Immature natural killer cell (primary cell): ENCODE data around the gene FAM136A. TPM values are rescaled to one million over a fixed set of nuclear protein-coding genes. Genes with fewer than 3 reads are reported as not detected.

Experiments used
- DNase-seq, 3 donors: peaks; one replicate each; pipeline ENCODE4 v3.0.0; 2022; ENCODE audit warnings: mixed read lengths in 1 of 3
- H3K27ac Mint-ChIP-seq, 6 donors: one replicate each; pipeline ENCODE4 v1.8.0; 2020; ENCODE audit warnings: mixed read lengths in 6 of 6, mild to moderate bottlenecking in 5 of 6, inconsistent platforms in 4 of 6, moderate library complexity in 3 of 6
- H3K27me3 Mint-ChIP-seq, 3 donors: one replicate each; pipeline ENCODE4 v1.8.0; 2020 to 2021; ENCODE audit warnings: low read depth in 3 of 3, mild to moderate bottlenecking in 3 of 3, mixed read lengths in 3 of 3, moderate library complexity in 3 of 3, inconsistent platforms in 1 of 3
- H3K36me3 Mint-ChIP-seq, 3 donors: one replicate each; pipeline ENCODE4 v1.8.0; 2020; ENCODE audit warnings: mixed read lengths in 3 of 3, inconsistent platforms in 2 of 3, mild to moderate bottlenecking in 2 of 3
- H3K4me1 Mint-ChIP-seq, 2 donors: one replicate each; pipeline ENCODE4 v1.8.0; 2020; ENCODE audit warnings: inconsistent platforms in 2 of 2, mild to moderate bottlenecking in 2 of 2, mixed read lengths in 2 of 2, moderate library complexity in 1 of 2
- H3K4me3 Mint-ChIP-seq, 5 donors: one replicate each; pipeline ENCODE4 v1.8.0; 2020; ENCODE audit warnings: mild to moderate bottlenecking in 5 of 5, mixed read lengths in 5 of 5, inconsistent platforms in 3 of 5, moderate library complexity in 3 of 5
- H3K9me3 Mint-ChIP-seq, 6 donors: one replicate each; pipeline ENCODE4 v1.8.0; 2020; ENCODE audit warnings: mild to moderate bottlenecking in 6 of 6, mixed read lengths in 6 of 6, inconsistent platforms in 4 of 6, moderate library complexity in 3 of 6
- polyA plus RNA-seq, 3 donors: library from polyadenylated mRNA; unstranded; fragments of 300-500 nt; fragmentation: Illumina TruSeq; gene quantifications; one replicate each; pipeline ENCODE4 v1.2.3, GENCODE V29; 2021

The FAM136A gene
- polyA plus RNA-seq: 10 to 100 TPM; 38.4 to 68.6 (median 46.1) TPM

DNA sequence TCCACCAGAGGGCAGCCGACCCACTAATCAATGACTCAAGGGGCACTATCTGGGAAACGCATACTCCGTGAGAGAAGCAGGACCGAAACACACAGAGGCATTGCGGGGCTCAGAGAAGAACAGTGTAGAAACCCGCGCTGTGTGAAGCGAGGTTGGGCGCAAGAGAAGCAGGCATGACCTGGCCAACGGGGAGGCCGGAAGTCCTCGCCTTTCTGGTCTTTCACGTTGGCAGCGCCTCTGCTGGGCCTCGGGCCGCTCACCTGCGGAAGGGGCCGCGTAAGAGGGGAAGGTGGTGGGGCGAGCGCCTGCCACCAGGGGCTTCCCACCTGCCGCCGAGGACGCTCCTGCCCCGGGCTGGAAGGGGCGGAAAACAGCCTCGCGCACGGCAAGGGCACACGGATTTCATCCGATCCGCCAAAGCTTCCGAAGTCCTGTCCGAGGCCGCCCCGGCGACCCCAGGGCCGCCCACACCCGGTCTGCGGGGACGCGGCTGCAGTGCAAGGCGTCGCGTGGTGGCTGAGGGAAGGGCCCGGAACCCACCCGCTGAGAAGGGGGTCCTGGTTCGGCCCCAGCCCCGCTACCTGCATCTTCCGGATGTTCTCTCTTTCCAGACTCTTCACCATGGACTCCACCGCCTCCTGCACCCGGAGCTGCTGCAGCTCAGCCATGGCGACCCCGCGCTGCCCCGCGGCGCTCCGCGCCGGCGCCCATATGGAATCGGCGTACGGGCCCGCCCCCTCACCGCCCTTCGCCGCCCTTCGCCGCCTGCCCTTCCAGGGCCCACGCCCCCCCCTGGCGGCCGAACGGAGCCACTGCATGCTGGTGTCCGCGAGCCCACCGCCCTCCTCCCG, at the start of gene FAM136A:
FAM136A (minus strand) TSS at position 724 of the 851 bp plus-strand sequence; CDS start at position 668, 56 bp downstream.
- peak within 1 kb of the TSS; percentile 94 to 97 (median 95) for H3K4me3 Mint-ChIP-seq
- H3K36me3 Mint-ChIP-seq: peaks cover 10 to 17% (median 16%) of the 10 kb centered on the region in 3 donors
- H3K4me1 Mint-ChIP-seq: peaks cover 19 to 20% of the 10 kb centered on the region in 2 donors
- peaks cover 0 to 2% (median 0%) of the 10 kb centered on the region in 6 donors for H3K9me3 Mint-ChIP-seq
- H3K27me3 Mint-ChIP-seq: peaks cover 0 to 3% (median 0%) of the 10 kb centered on the region in 3 donors
- peak; percentile 86 to 90 (median 87) for DNase-seq
- H3K27ac Mint-ChIP-seq: peak within 1 kb of the TSS; percentile 82 to 95 (median 94)

DNA sequence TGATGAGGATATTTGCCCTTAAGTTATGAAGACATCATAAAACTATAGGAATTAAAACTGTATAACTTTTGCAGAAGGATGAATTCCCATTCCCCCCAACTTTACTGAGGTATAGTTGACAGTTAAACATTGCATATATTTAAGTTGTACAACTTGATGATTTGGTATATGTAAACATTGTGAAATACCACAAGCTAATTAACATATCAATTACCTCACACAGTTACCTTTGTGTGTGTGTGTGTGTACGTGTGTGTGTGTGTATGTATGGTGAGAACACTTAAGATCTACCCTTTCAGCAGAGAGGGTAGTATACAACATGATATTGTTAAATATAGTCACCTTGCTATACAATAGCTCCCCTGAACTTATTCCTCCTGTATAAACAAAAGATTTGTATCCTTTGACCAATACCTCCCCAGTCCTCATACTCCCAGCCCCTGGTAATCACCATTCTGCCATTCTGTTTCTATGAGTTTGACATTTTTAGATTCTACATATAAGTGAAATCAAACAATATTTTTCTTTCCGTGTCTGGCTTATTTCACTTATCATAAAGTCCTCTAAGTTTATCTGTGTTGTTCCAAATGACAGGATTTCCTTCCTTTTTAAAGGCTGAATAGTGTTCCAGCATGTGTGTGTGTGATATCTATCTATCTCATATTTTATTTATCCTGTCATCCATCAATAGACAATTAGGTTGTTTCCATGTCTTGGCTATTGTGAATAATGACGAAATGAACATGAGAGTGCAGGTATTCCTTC, 48.2 kb upstream of the FAM136A start:
- DNase-seq: no peak
- peaks cover 0 to 2% (median 0%) of the 10 kb centered on the region in 6 donors for H3K9me3 Mint-ChIP-seq
- no peak overlapping the region for H3K4me3 Mint-ChIP-seq
- peaks cover 0 to 15% (median 5%) of the 10 kb centered on the region in 3 donors for H3K27me3 Mint-ChIP-seq
- no peak overlapping the region for H3K27ac Mint-ChIP-seq
- no peaks in the 10 kb centered on the region for H3K4me1 Mint-ChIP-seq
- H3K36me3 Mint-ChIP-seq: peaks cover 0 to 3% (median 0%) of the 10 kb centered on the region in 3 donors

DNA sequence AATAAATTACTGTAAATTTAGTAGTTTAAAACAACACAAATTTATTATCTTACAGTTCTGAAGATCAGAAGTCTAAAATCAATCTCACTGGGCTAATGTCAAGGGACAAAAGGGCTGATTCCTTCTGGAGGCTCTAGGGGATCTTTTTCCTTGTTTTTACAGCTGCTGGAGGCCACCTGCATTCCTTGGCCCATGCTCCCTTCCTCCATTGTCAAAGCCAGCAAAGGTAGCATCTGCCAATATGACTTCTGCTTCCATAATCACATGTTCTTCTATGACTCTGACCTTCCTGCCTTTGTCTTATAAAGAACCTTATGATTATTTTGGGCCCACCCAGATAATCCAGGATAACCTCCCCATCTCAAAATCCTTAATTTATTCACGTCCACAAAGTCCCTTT, 46.0 kb upstream of the FAM136A start:
- Mint-ChIP-seq H3K27me3 (peaks cover 3 to 15% (median 6%) of the 10 kb centered on the region in 3 donors), H3K36me3 (no peaks in the 10 kb centered on the region), H3K4me1 (no peaks in the 10 kb centered on the region), H3K27ac (no peak overlapping the region), H3K4me3 (no peak overlapping the region), H3K9me3 (peaks cover 0 to 2% (median 0%) of the 10 kb centered on the region in 6 donors)
- no peak for DNase-seq

DNA sequence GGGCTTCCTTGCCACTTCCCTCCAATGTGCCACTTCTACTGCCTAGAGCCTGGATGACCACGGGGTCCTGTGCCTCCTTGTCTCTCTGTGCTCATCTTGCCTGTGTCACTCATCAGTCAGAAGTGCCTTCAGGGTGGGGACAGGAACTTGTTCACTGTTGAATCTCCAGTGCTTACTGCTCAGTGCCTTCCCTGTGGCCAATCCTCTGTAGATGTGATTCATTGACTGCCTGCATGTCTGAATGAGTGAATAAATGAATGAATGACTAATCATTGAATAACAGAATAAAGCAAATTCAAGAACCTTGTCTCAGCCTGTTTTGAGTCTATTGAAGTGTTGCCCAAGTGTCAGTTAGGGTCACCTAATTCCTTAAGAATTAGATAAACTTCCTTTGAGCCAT, 42.3 kb upstream of the FAM136A start:
- Mint-ChIP-seq H3K27ac (no peak overlapping the region), H3K4me3 (no peak overlapping the region), H3K27me3 (peaks cover 3 to 9% (median 4%) of the 10 kb centered on the region in 3 donors), H3K36me3 (no peaks in the 10 kb centered on the region), H3K9me3 (no peaks in the 10 kb centered on the region), H3K4me1 (no peaks in the 10 kb centered on the region)
- DNase-seq: no peak

DNA sequence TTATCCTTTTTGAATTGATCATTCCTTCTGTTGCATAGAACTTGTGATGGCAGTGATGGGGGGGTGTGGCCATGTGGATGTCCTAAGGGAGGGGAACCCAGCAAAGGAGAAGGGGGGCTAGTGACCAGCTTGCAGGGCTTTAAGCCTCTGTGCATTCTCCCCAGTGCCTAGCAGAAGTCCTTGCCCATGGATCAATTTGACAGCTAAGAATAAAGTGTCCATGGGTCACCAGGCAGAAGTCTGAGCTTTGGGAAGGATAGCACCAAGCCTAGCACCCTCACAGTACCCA, 39.6 kb upstream of the FAM136A start:
- no peak for DNase-seq
- Mint-ChIP-seq H3K4me3 (no peak overlapping the region), H3K27me3 (peaks cover 3 to 4% (median 3%) of the 10 kb centered on the region in 3 donors), H3K36me3 (no peaks in the 10 kb centered on the region), H3K4me1 (no peaks in the 10 kb centered on the region), H3K9me3 (no peaks in the 10 kb centered on the region), H3K27ac (no peak overlapping the region)

DNA sequence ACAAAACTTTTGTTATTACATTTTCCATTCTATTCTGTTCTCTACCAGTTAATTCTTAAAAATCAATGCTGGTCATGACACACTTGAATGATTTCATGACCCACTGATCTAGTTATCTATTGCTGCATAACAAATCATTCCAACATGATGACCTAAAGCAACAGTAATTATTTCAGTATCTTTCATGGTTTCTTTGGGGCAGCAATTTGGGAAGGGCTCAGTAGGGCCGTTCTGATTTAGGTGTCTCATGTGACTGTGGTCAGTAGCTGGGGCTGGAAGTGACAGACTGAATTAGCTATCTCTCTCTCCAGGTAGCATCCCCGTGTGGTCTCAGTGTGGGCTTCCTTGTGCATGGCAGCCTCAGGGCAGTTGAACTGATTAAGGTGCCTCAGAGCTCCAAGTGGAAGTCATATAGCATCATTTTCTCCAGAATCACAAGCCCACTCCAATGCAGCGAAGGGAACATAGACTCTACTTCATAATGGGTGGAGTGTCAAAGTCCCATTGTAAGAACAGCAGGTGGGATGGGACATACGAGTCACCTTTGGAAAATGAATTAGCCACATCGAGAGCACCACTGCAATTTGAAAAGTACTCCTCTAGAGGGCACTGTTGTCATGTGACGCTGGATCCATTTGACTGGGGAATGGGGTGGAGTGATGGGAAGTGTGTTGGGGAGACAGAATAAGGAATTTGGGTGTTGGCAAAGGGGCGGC, 39.1 kb upstream of the FAM136A start:
- DNase-seq: peak; percentile 39 to 50 (median 43)
- no peak overlapping the region for H3K27ac Mint-ChIP-seq
- no peaks in the 10 kb centered on the region for H3K9me3 Mint-ChIP-seq
- H3K27me3 Mint-ChIP-seq: peaks cover 3 to 4% (median 3%) of the 10 kb centered on the region in 3 donors
- no peaks in the 10 kb centered on the region for H3K36me3 Mint-ChIP-seq
- no peaks in the 10 kb centered on the region for H3K4me1 Mint-ChIP-seq
- no peak overlapping the region for H3K4me3 Mint-ChIP-seq

DNA sequence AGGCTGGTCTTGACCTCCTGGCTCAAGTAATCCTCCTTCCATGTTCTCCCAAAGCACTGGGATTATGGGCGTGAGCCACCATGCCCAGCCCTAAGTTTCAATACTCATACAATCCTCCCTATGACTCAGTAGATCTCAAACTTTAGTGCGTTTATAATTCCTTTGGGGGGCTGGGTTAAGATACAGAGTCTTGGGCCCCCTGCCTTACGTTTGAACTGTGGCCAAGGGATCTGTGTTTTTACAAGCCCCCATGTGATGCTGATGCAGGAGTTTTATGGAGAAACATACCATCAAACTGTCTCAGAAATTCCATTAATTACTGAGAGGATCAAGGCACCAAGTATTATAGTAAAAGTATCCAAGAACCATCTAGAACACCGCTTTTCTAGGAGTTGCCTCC, 38.2 kb upstream of the FAM136A start:
- Mint-ChIP-seq H3K9me3 (no peaks in the 10 kb centered on the region), H3K4me1 (no peaks in the 10 kb centered on the region), H3K36me3 (no peaks in the 10 kb centered on the region), H3K4me3 (no peak overlapping the region), H3K27ac (no peak overlapping the region), H3K27me3 (peaks cover 3 to 4% (median 3%) of the 10 kb centered on the region in 3 donors)
- no peak for DNase-seq

DNA sequence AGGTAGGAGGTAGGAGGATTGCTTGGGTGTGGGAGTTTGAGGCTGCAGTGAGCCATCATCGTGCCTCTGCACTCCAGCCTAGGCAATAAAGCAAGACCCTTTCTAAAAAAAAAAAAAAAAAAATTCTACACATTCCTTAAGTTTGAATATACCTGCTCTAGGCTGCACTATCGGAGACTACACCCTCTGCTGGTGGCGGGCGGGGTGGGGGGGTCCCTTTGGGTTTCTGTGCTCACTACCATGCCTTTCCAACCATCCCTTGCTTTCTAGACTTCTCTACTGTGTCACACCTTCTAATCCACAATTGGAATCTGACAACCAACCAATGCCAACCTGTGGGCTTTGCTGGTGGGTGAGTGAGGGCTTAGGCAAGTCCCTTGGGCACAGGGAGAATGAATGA, 34.7 kb upstream of the FAM136A start:
- DNase-seq: no peak
- Mint-ChIP-seq H3K27me3 (peaks cover 0 to 2% (median 2%) of the 10 kb centered on the region in 3 donors), H3K4me1 (no peaks in the 10 kb centered on the region), H3K4me3 (no peak overlapping the region), H3K36me3 (no peaks in the 10 kb centered on the region), H3K9me3 (no peaks in the 10 kb centered on the region), H3K27ac (no peak overlapping the region)

DNA sequence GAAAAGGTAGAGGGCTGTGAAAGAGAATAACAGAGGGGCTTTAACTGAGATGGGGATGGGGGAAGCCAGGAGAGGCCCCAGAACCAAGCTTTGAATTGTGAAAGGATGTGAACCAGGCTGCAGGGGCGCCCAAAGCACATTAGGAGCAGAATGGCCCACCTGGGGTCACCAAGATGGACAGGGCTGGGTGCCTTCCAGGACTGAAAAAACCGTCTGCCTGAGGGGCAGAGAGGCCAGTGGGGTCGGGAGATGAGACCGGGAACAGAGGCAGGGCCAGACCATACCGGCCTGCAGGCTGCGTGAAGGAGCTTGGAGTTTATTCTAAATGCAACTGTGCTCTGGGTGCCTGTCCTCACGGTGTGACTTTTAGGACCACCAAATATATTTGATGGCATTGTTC, 29.1 kb upstream of the FAM136A start:
- DNase-seq: no peak
- Mint-ChIP-seq H3K4me1 (no peaks in the 10 kb centered on the region), H3K4me3 (no peak overlapping the region), H3K36me3 (no peaks in the 10 kb centered on the region), H3K27me3 (peaks cover 0 to 2% (median 2%) of the 10 kb centered on the region in 3 donors), H3K27ac (no peak overlapping the region), H3K9me3 (no peaks in the 10 kb centered on the region)

DNA sequence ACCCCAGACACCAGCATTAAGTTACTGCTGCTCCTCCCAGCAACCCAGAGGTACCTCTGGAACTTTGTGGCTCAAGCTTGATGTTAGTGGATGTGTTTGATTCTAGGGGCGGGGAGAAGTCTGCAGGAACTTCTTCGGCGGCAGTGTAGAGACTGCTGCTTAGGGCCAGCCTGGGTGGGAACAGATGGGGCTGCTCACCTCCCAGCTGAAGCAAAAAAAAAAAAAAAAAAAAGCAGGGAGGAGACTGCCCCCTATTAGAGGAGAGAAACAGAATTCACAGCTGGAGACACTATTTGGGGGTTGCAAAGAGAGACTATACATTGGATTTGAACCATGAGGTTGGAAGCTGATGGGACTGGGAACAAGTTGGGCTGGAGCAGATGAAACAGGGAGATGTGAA, 28.6 kb upstream of the FAM136A start:
- no peaks in the 10 kb centered on the region for H3K4me1 Mint-ChIP-seq
- H3K27me3 Mint-ChIP-seq: peaks cover 0 to 2% (median 2%) of the 10 kb centered on the region in 3 donors
- H3K27ac Mint-ChIP-seq: no peak overlapping the region
- no peak for DNase-seq
- no peaks in the 10 kb centered on the region for H3K9me3 Mint-ChIP-seq
- no peak overlapping the region for H3K4me3 Mint-ChIP-seq
- H3K36me3 Mint-ChIP-seq: no peaks in the 10 kb centered on the region

DNA sequence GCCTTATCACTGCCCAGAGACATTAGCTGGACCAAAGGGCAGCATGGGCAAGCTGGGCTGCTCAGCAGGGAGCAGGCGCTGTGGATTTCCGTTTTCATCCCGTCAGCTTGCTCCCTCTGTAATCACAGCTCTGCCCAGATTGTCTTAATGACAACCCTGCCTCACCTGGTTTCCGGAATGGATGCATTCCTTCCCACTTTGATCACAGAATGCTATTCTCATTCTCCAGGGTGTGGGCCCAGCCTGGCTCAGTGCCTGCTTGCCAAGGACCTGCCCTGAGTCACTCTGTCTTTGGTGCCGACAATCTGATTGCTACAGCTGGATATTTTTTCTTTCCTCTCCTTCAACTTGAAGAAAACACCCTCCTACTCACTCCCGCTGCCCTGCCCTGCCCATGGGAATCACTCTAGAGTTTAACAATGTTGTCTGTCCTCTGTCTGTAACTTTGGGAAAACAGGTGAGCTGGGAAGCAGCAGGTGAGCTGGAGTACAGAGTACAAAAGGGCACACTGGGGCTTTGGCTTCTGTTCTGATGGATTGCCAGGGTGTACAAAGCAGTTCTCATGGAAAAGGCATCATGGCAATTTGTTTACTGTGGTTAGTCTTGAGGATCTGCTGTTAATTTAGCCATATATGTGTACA, 27.2 kb upstream of the FAM136A start:
- Mint-ChIP-seq H3K27ac (no peak overlapping the region), H3K4me1 (no peaks in the 10 kb centered on the region), H3K9me3 (no peaks in the 10 kb centered on the region), H3K36me3 (no peaks in the 10 kb centered on the region), H3K4me3 (no peak overlapping the region), H3K27me3 (peaks cover 1 to 2% (median 2%) of the 10 kb centered on the region in 3 donors)
- no peak for DNase-seq

DNA sequence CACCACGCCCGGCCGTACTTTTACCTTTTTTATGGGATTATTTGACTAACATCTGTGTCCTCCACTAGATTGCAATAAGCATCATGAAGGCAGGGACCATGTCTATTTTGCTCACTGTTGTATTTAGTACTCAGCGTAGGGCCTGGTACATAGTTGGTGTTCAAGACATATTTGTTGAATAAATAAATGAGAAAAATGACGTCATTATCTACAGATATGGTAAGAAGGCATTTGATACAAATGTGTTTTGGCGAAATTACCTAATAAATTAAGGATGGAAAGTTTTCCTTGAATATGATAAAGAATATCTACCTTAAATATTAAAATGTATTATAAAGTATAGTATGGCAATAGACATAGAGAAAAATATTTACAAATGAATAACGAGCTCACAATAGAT, 24.0 kb upstream of the FAM136A start:
- DNase-seq: no peak
- peaks cover 2 to 6% (median 5%) of the 10 kb centered on the region in 3 donors for H3K27me3 Mint-ChIP-seq
- H3K4me1 Mint-ChIP-seq: no peaks in the 10 kb centered on the region
- no peaks in the 10 kb centered on the region for H3K36me3 Mint-ChIP-seq
- no peaks in the 10 kb centered on the region for H3K9me3 Mint-ChIP-seq
- no peak overlapping the region for H3K4me3 Mint-ChIP-seq
- H3K27ac Mint-ChIP-seq: no peak overlapping the region

DNA sequence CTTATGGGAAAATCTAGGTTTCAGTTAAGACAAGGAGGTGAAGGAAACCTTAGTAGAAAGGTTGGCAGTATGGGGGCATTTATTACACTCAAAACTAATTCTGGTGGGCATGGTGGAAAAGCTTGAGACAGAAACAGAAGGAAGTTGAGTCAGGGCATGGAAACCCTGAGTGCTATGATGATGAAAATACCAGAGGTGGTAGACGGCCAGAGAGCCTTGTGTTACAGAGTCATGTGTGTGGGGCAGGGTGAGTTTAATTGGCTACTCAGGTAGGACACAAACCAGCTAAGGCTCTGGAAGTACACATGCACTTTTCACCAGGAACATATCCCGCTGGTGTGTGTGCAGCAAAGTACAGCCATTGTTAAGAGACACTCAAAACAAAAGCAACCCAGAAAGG, 20.7 kb upstream of the FAM136A start:
- Mint-ChIP-seq H3K9me3 (no peaks in the 10 kb centered on the region), H3K27ac (no peak overlapping the region), H3K4me1 (no peaks in the 10 kb centered on the region), H3K4me3 (no peak overlapping the region), H3K36me3 (no peaks in the 10 kb centered on the region), H3K27me3 (peaks cover 6 to 8% (median 7%) of the 10 kb centered on the region in 3 donors)
- DNase-seq: no peak
